GM13976 (cell line): ENCODE results near the gene ROPN1L.
A peak's percentile ranks its signal among the peaks of the same experiment; 100 is the strongest.
"Not testable (repeated sequence)": the region's sequence is repeated elsewhere in the genome, so short reads cannot be mapped to it uniquely, and the experiment has no call there.

Experiments
- DNase-seq: peaks from one replicate; pipeline ENCODE4 v3.0.0; 2012; ENCODE audit warnings: low spot score
- in situ Hi-C: fragments of 300-500 bp; cut with MboI; formaldehyde crosslinking; loops from one replicate; pipeline ENCODE4 v1.12.0; 2022; ENCODE audit warnings: low sequenced_read_pairs, mixed read lengths, inconsistent platforms; ENCODE audit not compliant: unreplicated experiment
- TF ChIP-seq, protein P1 (sequence below): IDR thresholded peaks from 2 replicates; pipeline ENCODE4 v1.5.1; 2012; ENCODE audit warnings: borderline replicate concordance, mild to moderate bottlenecking; ENCODE audit not compliant: insufficient read depth; ENCODE audit errors: extremely low read depth, missing control alignments, control extremely low read depth

ROPN1L gene

DNA sequence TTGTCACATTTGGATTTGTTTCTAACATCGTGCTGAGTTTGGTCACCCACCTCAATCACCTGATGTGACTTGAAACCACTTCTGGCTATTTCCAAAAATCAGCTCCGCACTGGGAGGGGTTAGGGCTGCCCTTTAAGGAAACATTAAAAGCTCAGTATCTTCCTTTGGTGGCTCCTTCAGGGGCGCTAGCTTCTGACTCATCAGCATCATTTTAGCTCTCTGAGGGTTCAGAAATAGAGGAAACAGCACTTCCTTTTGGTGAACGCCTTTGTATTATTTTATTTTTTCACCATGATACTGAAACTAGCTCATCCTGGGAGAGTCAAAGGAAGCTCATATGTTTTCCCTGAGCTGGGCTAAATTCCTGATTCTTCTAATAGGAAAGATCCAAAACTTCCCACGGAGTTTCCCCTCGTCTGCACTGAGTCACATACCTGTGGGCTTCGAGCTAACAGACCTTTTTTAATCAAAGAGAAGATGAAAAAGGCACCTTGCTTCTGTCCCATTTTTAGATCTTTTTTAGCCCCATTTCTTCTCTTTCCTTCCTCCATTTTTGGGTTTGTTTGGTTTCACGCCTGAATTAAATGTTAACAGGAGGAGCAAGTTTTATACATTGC lies 48.2 kb downstream of the ROPN1L start:
- DNase-seq, result peak; percentile 70
- TF ChIP-seq, protein P1, sequence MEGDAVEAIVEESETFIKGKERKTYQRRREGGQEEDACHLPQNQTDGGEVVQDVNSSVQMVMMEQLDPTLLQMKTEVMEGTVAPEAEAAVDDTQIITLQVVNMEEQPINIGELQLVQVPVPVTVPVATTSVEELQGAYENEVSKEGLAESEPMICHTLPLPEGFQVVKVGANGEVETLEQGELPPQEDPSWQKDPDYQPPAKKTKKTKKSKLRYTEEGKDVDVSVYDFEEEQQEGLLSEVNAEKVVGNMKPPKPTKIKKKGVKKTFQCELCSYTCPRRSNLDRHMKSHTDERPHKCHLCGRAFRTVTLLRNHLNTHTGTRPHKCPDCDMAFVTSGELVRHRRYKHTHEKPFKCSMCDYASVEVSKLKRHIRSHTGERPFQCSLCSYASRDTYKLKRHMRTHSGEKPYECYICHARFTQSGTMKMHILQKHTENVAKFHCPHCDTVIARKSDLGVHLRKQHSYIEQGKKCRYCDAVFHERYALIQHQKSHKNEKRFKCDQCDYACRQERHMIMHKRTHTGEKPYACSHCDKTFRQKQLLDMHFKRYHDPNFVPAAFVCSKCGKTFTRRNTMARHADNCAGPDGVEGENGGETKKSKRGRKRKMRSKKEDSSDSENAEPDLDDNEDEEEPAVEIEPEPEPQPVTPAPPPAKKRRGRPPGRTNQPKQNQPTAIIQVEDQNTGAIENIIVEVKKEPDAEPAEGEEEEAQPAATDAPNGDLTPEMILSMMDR, result no peak
- in situ Hi-C loops, result no loop called here

DNA sequence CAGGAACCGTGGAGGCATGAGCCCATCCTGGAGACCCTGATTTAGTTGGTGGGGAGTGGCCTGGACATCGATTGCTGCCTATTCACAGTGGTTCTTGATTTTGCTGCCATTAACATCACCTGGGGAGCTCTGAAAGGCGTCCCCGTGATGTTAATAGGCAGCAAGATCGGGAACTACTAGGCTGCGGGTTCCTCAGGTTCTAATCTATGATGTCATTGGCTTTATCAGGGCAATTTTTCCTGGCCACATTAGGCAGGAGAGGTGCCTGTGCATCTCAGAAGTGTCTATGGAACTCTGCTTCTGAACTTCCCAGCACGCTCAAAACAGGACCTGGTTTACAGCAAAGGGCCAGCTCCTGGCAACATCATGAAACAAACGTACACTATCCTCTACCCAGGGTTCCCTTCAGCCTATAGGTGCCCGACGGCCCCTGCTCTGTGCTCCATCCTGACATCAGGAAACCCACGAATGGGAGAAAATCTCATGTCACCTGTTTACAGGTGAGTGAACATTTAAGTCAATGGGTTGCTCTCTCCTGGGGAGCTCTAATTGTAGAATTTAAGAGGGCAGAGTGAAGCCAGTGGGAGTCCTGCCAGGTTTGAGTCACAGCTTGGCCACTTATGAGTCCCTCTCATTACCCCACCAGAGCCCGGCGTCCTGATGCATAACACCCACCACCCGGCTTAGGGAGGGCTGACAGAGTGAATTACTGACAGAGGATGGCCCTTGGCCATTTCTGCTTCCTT lies 49.4 kb downstream of the ROPN1L start:
- TF ChIP-seq, protein P1, result no peak
- in situ Hi-C loops, result no loop called here
- no peak for DNase-seq

DNA sequence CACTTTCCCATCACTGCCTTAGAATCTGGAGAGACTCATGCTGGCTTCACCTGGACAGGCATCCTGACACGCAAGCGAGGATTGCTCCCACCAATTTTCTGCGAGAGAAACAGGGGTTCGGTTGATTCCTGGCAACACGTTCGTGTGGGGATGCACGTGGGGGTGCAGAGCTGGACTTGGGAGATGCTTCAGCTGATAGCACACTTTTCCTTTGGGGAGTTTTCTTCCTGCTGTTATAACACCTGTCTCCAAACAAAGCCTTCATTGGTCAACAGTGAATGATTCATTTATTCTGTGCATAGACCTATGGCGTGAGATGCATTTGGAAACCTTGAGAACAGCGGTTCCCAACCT lies 50.0 kb downstream of the ROPN1L start:
- TF ChIP-seq, protein P1, result no peak
- DNase-seq, result no peak
- in situ Hi-C loops, result no loop called here

DNA sequence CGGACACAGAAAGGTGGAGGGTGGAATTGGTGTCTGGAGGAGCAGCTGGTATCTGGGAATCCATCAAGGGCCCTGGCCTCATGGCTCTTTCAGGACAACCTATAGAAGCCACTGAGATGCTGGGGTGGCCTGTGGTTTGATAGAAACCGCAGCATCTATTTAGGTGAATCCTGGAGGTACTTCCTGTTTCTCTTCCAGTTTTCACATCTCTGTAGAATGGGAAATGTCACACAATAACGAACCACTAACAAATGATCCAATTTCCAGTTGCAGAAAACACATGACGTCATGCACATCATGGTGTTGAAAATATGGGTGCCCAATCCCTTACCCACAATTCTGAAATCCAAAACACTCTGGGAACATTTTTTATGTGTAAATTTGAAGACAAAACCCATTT lies 52.2 kb downstream of the ROPN1L start:
- TF ChIP-seq, protein P1, result no peak
- in situ Hi-C loops, result no loop called here
- no peak for DNase-seq

DNA sequence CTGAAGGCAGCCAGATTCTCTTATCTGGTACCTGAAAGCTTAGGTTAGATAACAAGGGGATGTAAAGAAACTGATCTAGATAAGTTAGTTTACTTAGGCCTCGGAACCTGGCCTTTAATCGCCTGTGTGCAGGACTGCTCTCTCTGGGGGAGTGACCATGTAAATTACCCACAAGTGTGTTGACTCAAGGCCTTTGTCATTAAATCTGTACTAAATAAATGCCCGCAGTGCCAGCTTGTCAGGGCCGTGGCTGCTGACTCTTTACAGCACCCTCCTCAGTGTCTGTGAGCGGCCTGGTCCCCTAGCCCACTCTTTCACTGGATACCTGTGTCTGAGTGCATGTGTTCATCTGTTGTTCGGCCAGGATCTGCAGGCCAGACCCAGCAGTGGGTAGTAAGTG lies 52.8 kb downstream of the ROPN1L start:
- DNase-seq, in situ Hi-C loops: not testable (repeated sequence)

DNA sequence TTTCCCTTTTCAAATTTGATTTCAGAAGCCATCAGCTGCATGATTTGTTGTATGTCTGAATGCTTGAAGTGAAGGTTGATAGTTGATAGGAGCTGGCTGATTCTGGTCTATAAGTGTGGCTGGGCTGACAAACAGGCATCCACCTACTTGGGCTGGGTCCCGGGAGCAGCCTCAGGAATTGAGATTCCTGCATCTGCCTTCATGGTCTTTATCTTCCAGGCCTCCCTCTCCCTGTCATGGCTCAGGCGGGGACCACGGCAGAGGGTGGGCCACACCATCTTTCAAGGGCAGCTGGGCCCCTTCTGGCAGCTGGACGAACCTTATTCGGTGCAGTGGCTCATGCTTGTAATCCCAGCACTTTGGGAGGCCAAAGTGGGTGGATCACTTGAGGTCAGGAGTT lies 55.9 kb downstream of the ROPN1L start:
- TF ChIP-seq, protein P1, result no peak
- in situ Hi-C loops, result no loop called here
- no peak for DNase-seq

DNA sequence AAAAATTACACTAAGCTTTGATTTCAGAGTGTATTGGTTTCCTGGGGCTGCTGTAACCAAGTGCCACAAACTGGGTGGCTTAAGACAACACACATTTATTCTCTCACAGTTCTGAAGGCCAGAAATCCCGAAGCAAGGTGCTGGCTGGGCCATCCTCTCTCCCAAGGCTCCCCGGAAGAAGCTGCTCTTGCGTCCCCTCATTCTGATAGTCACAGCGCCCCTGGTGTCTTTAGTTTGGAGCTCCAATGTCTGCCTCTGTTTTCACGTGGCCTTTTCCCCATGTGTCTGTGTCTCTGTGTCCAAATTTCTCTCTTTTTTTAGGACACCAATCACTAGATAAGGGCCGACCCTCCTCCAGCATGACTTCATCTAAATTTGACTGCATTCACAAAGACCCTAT lies 56.7 kb downstream of the ROPN1L start:
- no peak for DNase-seq
- TF ChIP-seq, protein P1, result no peak
- in situ Hi-C loops, result no loop called here
